SK-N-SH (cell line): ENCODE measurements around the gene MIA.

Experiments
- CTCF ChIP-seq: fragments of 200-600 bp; sonication (generic); IDR thresholded peaks from 2 replicates; pipeline ENCODE4 v1.6.1; 2017; ENCODE audit warnings: antibody characterized with exemption, mild to moderate bottlenecking, moderate library complexity
- ELF1 ChIP-seq: IDR thresholded peaks from 2 replicates; pipeline ENCODE4 v1.4.0; 2012
- POLR2AphosphoS5 ChIP-seq: IDR thresholded peaks from 2 replicates; pipeline ENCODE4 v1.6.1; 2012; ENCODE audit warnings: low read depth, low read length
- RAD21 ChIP-seq: IDR thresholded peaks from 2 replicates; pipeline ENCODE4 v1.6.1; 2012; ENCODE audit warnings: mild to moderate bottlenecking, low read length
- RFX5 ChIP-seq: IDR thresholded peaks from 2 replicates; pipeline ENCODE4 v1.6.1; 2012; ENCODE audit warnings: mild to moderate bottlenecking, improper control_type of control experiment, low read length
- SIN3A ChIP-seq: IDR thresholded peaks from 2 replicates; pipeline ENCODE4 v1.6.1; 2012; ENCODE audit warnings: low read depth, mild to moderate bottlenecking, low read length, moderate library complexity, borderline replicate concordance
- TCF12 ChIP-seq: IDR thresholded peaks from 2 replicates; pipeline ENCODE4 v1.4.0; 2012
- ZBTB33 ChIP-seq: IDR thresholded peaks from 2 replicates; pipeline ENCODE4 v1.4.0; 2012; ENCODE audit warnings: low read depth, borderline replicate concordance
- TF ChIP-seq, protein P1 (sequence below): fragments of 150-350 bp; IDR thresholded peaks from 2 replicates; pipeline ENCODE4 v1.6.1; 2017; ENCODE audit warnings: antibody characterized with exemption, low read length, low read depth, borderline replicate concordance

DNA sequence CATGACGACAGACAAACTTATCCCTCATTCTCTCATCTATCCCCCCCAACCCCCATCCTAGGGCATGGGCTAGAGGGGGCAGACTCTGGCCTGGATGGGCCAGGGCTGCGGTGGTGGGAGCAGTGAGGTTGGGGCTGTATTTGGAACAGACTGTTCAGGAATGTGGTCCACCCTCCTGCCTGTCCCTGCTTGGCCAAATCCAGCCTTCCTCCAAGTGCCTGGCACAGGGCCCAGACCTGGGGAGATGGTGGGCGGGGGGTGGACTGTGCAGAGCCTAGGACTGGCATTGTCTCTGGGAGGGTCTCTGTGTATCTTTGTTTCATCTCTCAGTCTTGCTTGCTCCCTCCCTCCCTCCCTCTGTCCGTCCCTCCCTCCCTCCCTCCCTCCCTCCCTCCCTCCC, 37.9 kb downstream of the MIA start:
- no peak for TF ChIP-seq TCF12
- TF ChIP-seq RFX5 = no peak
- no peak for TF ChIP-seq CTCF
- TF ChIP-seq SIN3A = no peak
- no peak for TF ChIP-seq ZBTB33
- TF ChIP-seq RAD21 = no peak
- no peak for TF ChIP-seq POLR2AphosphoS5
- TF ChIP-seq, protein P1, sequence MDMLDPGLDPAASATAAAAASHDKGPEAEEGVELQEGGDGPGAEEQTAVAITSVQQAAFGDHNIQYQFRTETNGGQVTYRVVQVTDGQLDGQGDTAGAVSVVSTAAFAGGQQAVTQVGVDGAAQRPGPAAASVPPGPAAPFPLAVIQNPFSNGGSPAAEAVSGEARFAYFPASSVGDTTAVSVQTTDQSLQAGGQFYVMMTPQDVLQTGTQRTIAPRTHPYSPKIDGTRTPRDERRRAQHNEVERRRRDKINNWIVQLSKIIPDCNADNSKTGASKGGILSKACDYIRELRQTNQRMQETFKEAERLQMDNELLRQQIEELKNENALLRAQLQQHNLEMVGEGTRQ = no peak
- no peak for TF ChIP-seq ELF1
